ENCODE results near the gene GPR3.

- TF ChIP-seq CTCF (IDR thresholded peaks at IDR 0.05) (peak; percentile 90 to 93 (median 92)), EP300 (IDR thresholded peaks at IDR 0.05) (no peak)
These were observed 4.0 kb upstream of the GPR3 start for GRCh38 chr1:27388337-27389005.

All from esophagus muscularis mucosa (tissue), 3 donors.